H1 (cell line): ENCODE measurements around the gene DIO3. TPM values are rescaled to one million over a fixed set of nuclear protein-coding genes. Genes with fewer than 3 reads are reported as not detected.

ENCODE experiments used
- CTCF ChIA-PET: fragments of 300-600 bp; sonication (Branson Sonifier 250); formaldehyde crosslinking; loops from one replicate; lab custom pipeline; 2021; ENCODE audit not compliant: partially characterized antibody; lab: Charles Lee
- POLR2A ChIA-PET: fragments of 300-600 bp; sonication (Branson Sonifier 250); formaldehyde crosslinking; loops from one replicate; lab custom pipeline; 2021; ENCODE audit warnings: inconsistent platforms; ENCODE audit not compliant: partially characterized antibody; lab: Charles Lee
- DNase-seq, 2 experiments: peaks; one replicate each; pipeline versions ENCODE4 v3.0.0 to v3.0.0-alpha.2; 2010 to 2022; ENCODE audit warnings: low spot score in 2 of 2, low read depth in 1 of 2, mixed read lengths in 1 of 2
- FAIRE-seq: peaks from 2 replicates; lab custom pipeline; 2011; peaks lifted over from hg19 to GRCh38; lab: Jason Lieb, UNC
- H2AFZ ChIP-seq: 2 replicates; pipeline ENCODE4 v1.8.1; 2012; ENCODE audit warnings: low read length, inconsistent platforms
- H2AK5ac ChIP-seq: 2 replicates; pipeline ENCODE4 v1.6.1; 2013; ENCODE audit warnings: low read depth, low read length
- H2BK120ac ChIP-seq: replicated peaks from 2 replicates; pipeline ENCODE3; 2013; ENCODE audit warnings: low read depth, low read length, inconsistent platforms
- H2BK12ac ChIP-seq: 2 replicates; pipeline ENCODE4 v1.6.1; 2013; ENCODE audit warnings: low read depth, low read length
- H2BK15ac ChIP-seq: 2 replicates; pipeline ENCODE4 v1.6.1; 2013; ENCODE audit warnings: low read length
- H2BK20ac ChIP-seq: 2 replicates; pipeline ENCODE4 v1.6.1; 2013; ENCODE audit warnings: low read length
- H2BK5ac ChIP-seq: 2 replicates; pipeline ENCODE4 v1.6.1; 2013; ENCODE audit warnings: low read depth, low read length
- H3K14ac ChIP-seq: 2 replicates; pipeline ENCODE4 v1.6.1; 2013; ENCODE audit warnings: inconsistent platforms; ENCODE audit not compliant: insufficient read length
- H3K18ac ChIP-seq: 2 replicates; pipeline ENCODE4 v1.6.1; 2013; ENCODE audit warnings: low read length; ENCODE audit errors: extremely low read depth
- H3K23ac ChIP-seq: 2 replicates; pipeline ENCODE4 v1.6.1; 2013; ENCODE audit warnings: inconsistent platforms; ENCODE audit not compliant: insufficient read length
- H3K23me2 ChIP-seq: 2 replicates; pipeline ENCODE4 v1.6.1; 2013; ENCODE audit warnings: low read depth, low read length
- H3K27ac ChIP-seq: 2 replicates; pipeline ENCODE4 v1.6.1; 2011; ENCODE audit warnings: low read depth, low read length, inconsistent platforms
- H3K27me3 ChIP-seq, 4 experiments: replicated peaks in 1 of 4; 1 replicate in 1 of 4; 2 replicates in 3 of 4; pipeline versions ENCODE4 v1.6.1 to v1.8.1; 2011 to 2013; ENCODE audit warnings: low read length in 3 of 4, mild to moderate bottlenecking in 3 of 4, inconsistent platforms in 2 of 4, mixed read lengths in 2 of 4, moderate library complexity in 1 of 4; ENCODE audit not compliant: control insufficient read depth in 3 of 4, insufficient read depth in 3 of 4; ENCODE audit errors: extremely low read depth in 1 of 4
- H3K36me3 ChIP-seq, 4 experiments: 2 replicates each; pipeline versions ENCODE4 v1.6.1 to v1.8.1; 2011 to 2013; ENCODE audit warnings: mild to moderate bottlenecking in 4 of 4, low read length in 3 of 4, moderate library complexity in 2 of 4, control low read depth in 1 of 4, inconsistent platforms in 1 of 4; ENCODE audit not compliant: insufficient read depth in 4 of 4, control insufficient read depth in 2 of 4
- H3K4ac ChIP-seq: replicated peaks from 2 replicates; pipeline ENCODE3; 2013; ENCODE audit warnings: low read length, low read depth, mixed read lengths, inconsistent platforms; ENCODE audit not compliant: insufficient read length
- H3K4me1 ChIP-seq, 4 experiments: replicated peaks in 1 of 4; 1 replicate in 1 of 4; 2 replicates in 3 of 4; pipeline versions ENCODE4 v1.6.1 to v1.8.1; 2011 to 2013; ENCODE audit warnings: low read length in 3 of 4, inconsistent platforms in 2 of 4, mixed read lengths in 1 of 4; ENCODE audit not compliant: insufficient read depth in 4 of 4, control insufficient read depth in 3 of 4
- H3K4me2 ChIP-seq, 2 experiments: 2 replicates each; pipeline versions ENCODE4 v1.6.1 to v1.8.1; 2011 to 2013; ENCODE audit warnings: low read depth in 2 of 2, low read length in 2 of 2, control low read depth in 1 of 2, inconsistent platforms in 1 of 2, mild to moderate bottlenecking in 1 of 2; ENCODE audit not compliant: insufficient read depth in 1 of 2
- H3K4me3 ChIP-seq, 4 experiments: fragments of 200-600, 300-600 bp in 1 of 4; sonication (generic), shearing (Covaris generic), sonication (Bioruptor Twin) in 1 of 4; 2 replicates each; pipeline versions ENCODE4 v1.5.1 to v1.8.1; 2011 to 2016; ENCODE audit warnings: low read length in 4 of 4, low read depth in 3 of 4, control low read depth in 2 of 4, inconsistent platforms in 2 of 4, mild to moderate bottlenecking in 2 of 4, mixed read lengths in 1 of 4, moderate library complexity in 1 of 4; ENCODE audit not compliant: insufficient read depth in 2 of 4; ENCODE audit errors: extremely low read depth in 1 of 4
- H3K56ac ChIP-seq: replicated peaks from 2 replicates; pipeline ENCODE3; 2013; ENCODE audit warnings: low read depth, mild to moderate bottlenecking, mixed read lengths, low read length, inconsistent platforms; ENCODE audit not compliant: insufficient read length
- H3K79me1 ChIP-seq: 2 replicates; pipeline ENCODE4 v1.6.1; 2013; ENCODE audit warnings: low read depth, low read length, control low read depth
- H3K79me2 ChIP-seq, 2 experiments: 2 replicates each; pipeline versions ENCODE4 v1.6.1 to v1.8.1; 2012 to 2013; ENCODE audit warnings: low read length in 2 of 2, mild to moderate bottlenecking in 2 of 2, inconsistent platforms in 1 of 2; ENCODE audit not compliant: insufficient read depth in 2 of 2, control insufficient read depth in 1 of 2
- H3K9ac ChIP-seq, 4 experiments: replicated peaks in 1 of 4; 1 replicate in 1 of 4; 2 replicates in 3 of 4; pipeline versions ENCODE4 v1.6.1 to v1.8.1; 2011 to 2013; ENCODE audit warnings: low read depth in 3 of 4, low read length in 3 of 4, control low read depth in 2 of 4, mild to moderate bottlenecking in 2 of 4, moderate library complexity in 2 of 4, inconsistent platforms in 1 of 4; ENCODE audit errors: extremely low read depth in 1 of 4
- H3K9me3 ChIP-seq, 2 experiments: 2 replicates each; pipeline versions ENCODE4 v1.6.1 to v1.8.1; 2012 to 2013; ENCODE audit warnings: mild to moderate bottlenecking in 2 of 2, moderate library complexity in 2 of 2, control low read depth in 1 of 2, inconsistent platforms in 1 of 2, low read depth in 1 of 2, low read length in 1 of 2, mixed read lengths in 1 of 2; ENCODE audit not compliant: insufficient read depth in 2 of 2
- H4K20me1 ChIP-seq, 2 experiments: replicated peaks in 1 of 2; 2 replicates each; pipeline versions ENCODE3 to v1.8.1; 2011 to 2013; ENCODE audit warnings: inconsistent platforms in 2 of 2, low read length in 2 of 2, mild to moderate bottlenecking in 1 of 2; ENCODE audit not compliant: insufficient read depth in 2 of 2, control insufficient read depth in 1 of 2
- H4K5ac ChIP-seq: 2 replicates; pipeline ENCODE4 v1.6.1; 2013; ENCODE audit warnings: low read length, low read depth, mixed read lengths, inconsistent platforms; ENCODE audit not compliant: insufficient read length
- H4K8ac ChIP-seq: 2 replicates; pipeline ENCODE4 v1.8.0; 2013; ENCODE audit warnings: mild to moderate bottlenecking, moderate library complexity, low read length, inconsistent platforms; ENCODE audit not compliant: insufficient read depth; ENCODE audit errors: extremely low read depth
- H4K91ac ChIP-seq: replicated peaks from 2 replicates; pipeline ENCODE3; 2013; ENCODE audit warnings: low read length, mixed read lengths, inconsistent platforms; ENCODE audit not compliant: insufficient read length
- CBX5 ChIP-seq: fragments of 300-800, 300-1000 bp; sonication (generic); IDR thresholded peaks from 2 replicates; pipeline ENCODE4 v1.7.1; 2016; ENCODE audit warnings: antibody characterized with exemption, low read length, low read depth
- POU5F1 ChIP-seq: IDR thresholded peaks from 2 replicates; pipeline ENCODE4 v1.6.1; 2011; ENCODE audit warnings: low read depth, mild to moderate bottlenecking, low read length, moderate library complexity
- TBP ChIP-seq: IDR thresholded peaks from 2 replicates; pipeline ENCODE4 v1.6.1; 2011; ENCODE audit warnings: low read depth, low read length, improper control_type of control experiment
- WGBS, 2 experiments: shearing (Covaris generic) in 1 of 2; methylation state at CpG; one replicate each; pipeline versions ENCODE4 v1.1.6 to v1.1.7; 2013 to 2015; ENCODE audit warnings: low lambda C conversion rate in 2 of 2, mixed read lengths in 2 of 2, inconsistent platforms in 1 of 2, low coverage in 1 of 2, missing lambda C conversion rate in 1 of 2; ENCODE audit not compliant: insufficient replicate concordance in 2 of 2, insufficient coverage in 1 of 2, insufficient read length in 1 of 2; ENCODE audit errors: extremely low coverage in 1 of 2, missing lambda C conversion rate in 1 of 2; 5-methylcytosine and 5-hydroxymethylcytosine counted together
- polyA plus RNA-seq, 7 experiments: library from polyadenylated mRNA; depleted of rRNA in 3 of 7; stranded (reverse) in 5 of 7; unstranded in 2 of 7; fragments of >200 nt in 5 of 7; fragments of 200-250 nt in 2 of 7; gene quantifications; 1 replicate in 5 of 7; 2 replicates in 1 of 7; 4 replicates in 1 of 7; pipeline versions ENCODE4 v1.2.1 to v1.2.3, GENCODE V29; 2011 to 2013; ENCODE audit warnings: missing spikeins in 2 of 7, mixed read lengths in 2 of 7
- total RNA-seq: library from RNA; stranded (reverse); fragmentation: NEBNext Ultra II Directional; extraction: Animal tissue kit (Norgen Biotek cat#: 25700); gene quantifications from 2 replicates; pipeline ENCODE4 v1.2.1, GENCODE V29; 2021

Gene DIO3
- total and polyA plus RNA-seq, 2 of the 8 experiments (the other 6 are each of a cell fraction or from before 2014, with no cell fraction given): 0.17 to 0.19 TPM

DNA sequence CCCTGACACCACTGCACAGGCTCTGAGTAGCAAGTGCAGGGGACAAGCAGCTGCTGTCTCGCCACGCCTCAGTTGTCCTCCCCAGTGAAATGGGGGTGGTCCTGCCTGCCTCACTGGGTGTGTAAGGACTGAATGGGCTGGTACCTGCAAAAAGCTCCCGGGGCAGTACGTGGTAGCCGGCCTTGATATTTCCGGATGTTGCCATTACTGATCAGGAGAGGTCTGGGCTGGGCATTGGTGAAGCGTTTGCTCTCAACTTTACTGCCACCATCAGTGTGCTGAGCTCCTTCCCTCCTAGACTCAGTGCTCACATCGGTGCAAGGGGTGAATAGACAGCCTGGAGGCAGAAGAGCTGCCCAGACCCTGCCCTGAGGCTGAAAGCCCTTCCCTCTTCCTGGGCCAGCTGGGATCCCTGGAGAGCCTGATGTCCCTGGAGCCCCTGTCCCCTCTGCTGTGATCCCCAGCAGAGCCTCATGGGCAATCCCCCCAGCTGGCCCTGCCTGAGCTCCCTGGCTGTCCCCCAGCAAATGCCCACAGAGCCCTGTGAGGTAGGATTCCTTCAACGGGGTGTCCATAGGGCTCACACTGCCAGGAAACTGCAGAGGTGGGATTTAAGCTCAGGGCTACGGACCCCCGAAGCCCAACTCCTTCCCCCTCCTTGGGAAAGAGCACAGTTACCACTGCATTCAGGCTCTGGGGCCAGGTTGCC, 18.2 kb downstream of the DIO3 start:
- Histone ChIP-seq H2AK5ac (no peak overlapping the region), H4K91ac (no peak overlapping the region), H3K18ac (no peak overlapping the region), H3K9ac (no peak overlapping the region), H2BK15ac (no peak overlapping the region), H3K23ac (no peak overlapping the region), H3K79me2 (no peaks in the 10 kb centered on the region), H2BK120ac (no peak overlapping the region), H3K4me1 (no peaks in the 10 kb centered on the region), H2AFZ (no peak overlapping the region), H3K4ac (no peak overlapping the region), H2BK5ac (no peak overlapping the region), H3K27me3 (no peaks in the 10 kb centered on the region), H3K79me1 (no peaks in the 10 kb centered on the region), H3K27ac (no peak overlapping the region), H3K4me3 (no peak overlapping the region), H4K5ac (no peak overlapping the region), H3K14ac (no peak overlapping the region), H3K23me2 (no peaks in the 10 kb centered on the region), H4K8ac (peak overlapping the region; percentile 19; the same call in 1 of the 2 replicates), H3K36me3 (no peaks in the 10 kb centered on the region), H2BK20ac (no peak overlapping the region), H3K9me3 (no peaks in the 10 kb centered on the region), H2BK12ac (no peak overlapping the region), H3K4me2 (no peak overlapping the region), H3K56ac (no peak overlapping the region), H4K20me1 (no peaks in the 10 kb centered on the region)
- FAIRE-seq (no peak), DNase-seq (no peak)
- no peak for TF ChIP-seq POU5F1
- no peak for TF ChIP-seq CBX5
- TF ChIP-seq TBP: no peak
- CTCF ChIA-PET: interaction anchor here (0.8 to 1.6 kb wide), 3 partner anchors 10 to 266 kb away, joined by 3 to 5 read pairs (median 4); no protein-coding TSS in a partner anchor
- POLR2A ChIA-PET: no interaction called here
- 89% methylated on average over 11 of the region's 11 CpGs; no CpG with 5 or more reads in 1 of the 2 experiments for WGBS, 2 experiments
